Endothelial cell of hepatic sinusoid (primary cell): Measurements from ENCODE around the gene TXNRD2.
"Not testable (repeated sequence)": the region's sequence is repeated elsewhere in the genome, so short reads cannot be mapped to it uniquely, and the experiment has no call there.

Experiments used
- in situ Hi-C: cut with HindIII; loops from 2 replicates; pipeline ENCODE4 v1.10.0; 2017; ENCODE audit warnings: low sequenced_read_pairs

The TXNRD2 gene

GRCh38 chr22:19929586-19930550, 11.8 kb downstream of the TXNRD2 start:
- in situ Hi-C loops: loop anchor here (5.0 kb wide), 2 partner anchors 38 to 98 kb away; no protein-coding TSS in a partner anchor

GRCh38 chr22:19928207-19928606, 13.4 kb downstream of the TXNRD2 start:
- in situ Hi-C loops: no loop called here

GRCh38 chr22:19927696-19928095, 13.9 kb downstream of the TXNRD2 start:
- in situ Hi-C loops: no loop called here

- in situ Hi-C loops: not testable (repeated sequence)
These were observed 15.6 kb downstream of the TXNRD2 start for GRCh38 chr22:19926028-19926427.

- in situ Hi-C loops: loop anchor here (5.0 kb wide), 2 partner anchors 48 to 167 kb away; no protein-coding TSS in a partner anchor
These were observed 17.6 kb downstream of the TXNRD2 start for GRCh38 chr22:19923914-19924513.

GRCh38 chr22:19921544-19922081, 20.0 kb downstream of the TXNRD2 start:
- in situ Hi-C loops: loop anchor here (5.0 kb wide), 2 partner anchors 51 to 164 kb away; no protein-coding TSS in a partner anchor

GRCh38 chr22:19919701-19920363, 21.8 kb downstream of the TXNRD2 start:
- in situ Hi-C loops: loop anchor here (5.0 kb wide), 2 partner anchors 52 to 163 kb away; no protein-coding TSS in a partner anchor

GRCh38 chr22:19918332-19919106, 23.1 kb downstream of the TXNRD2 start:
- in situ Hi-C loops: no loop called here

GRCh38 chr22:19917389-19918138, 24.1 kb downstream of the TXNRD2 start:
- in situ Hi-C loops: no loop called here

- in situ Hi-C loops: no loop called here
These were observed 24.7 kb downstream of the TXNRD2 start for GRCh38 chr22:19916941-19917340.

- in situ Hi-C loops: no loop called here
These were observed 25.6 kb downstream of the TXNRD2 start for GRCh38 chr22:19916006-19916405.

- in situ Hi-C loops: no loop called here
These were observed 26.2 kb downstream of the TXNRD2 start for GRCh38 chr22:19915287-19915954.

GRCh38 chr22:19914201-19914943, 27.2 kb downstream of the TXNRD2 start:
- in situ Hi-C loops: no loop called here

GRCh38 chr22:19913337-19913936, 28.2 kb downstream of the TXNRD2 start:
- in situ Hi-C loops: no loop called here

GRCh38 chr22:19912271-19912999, 29.2 kb downstream of the TXNRD2 start:
- in situ Hi-C loops: no loop called here

- in situ Hi-C loops: no loop called here
These were observed 29.9 kb downstream of the TXNRD2 start for GRCh38 chr22:19911540-19912270.
